Esophagus muscularis mucosa (tissue), 4 donors: ENCODE results near the gene PSENEN.

ENCODE experiments used
- EP300 ChIP-seq: sonication (generic); formaldehyde crosslinking; IDR thresholded peaks from one replicate; pipeline ENCODE4 v1.6.1; 2017; ENCODE audit warnings: antibody characterized with exemption
- POLR2AphosphoS5 ChIP-seq, 2 donors: sonication (generic); formaldehyde crosslinking; IDR thresholded peaks; one replicate each; pipeline ENCODE4 v1.6.1; 2017; ENCODE audit warnings: antibody characterized with exemption in 2 of 2
- TF ChIP-seq, protein P1 (sequence below), 3 experiments: fragments of 200-600 bp in 2 of 3; fragments of 450-650 bp in 1 of 3; sonication (generic) in 2 of 3; IDR thresholded peaks; one replicate each; pipeline ENCODE4 v1.5.1; 2017 to 2019; ENCODE audit warnings: antibody characterized with exemption in 3 of 3, mild to moderate bottlenecking in 2 of 3, moderate library complexity in 1 of 3

DNA sequence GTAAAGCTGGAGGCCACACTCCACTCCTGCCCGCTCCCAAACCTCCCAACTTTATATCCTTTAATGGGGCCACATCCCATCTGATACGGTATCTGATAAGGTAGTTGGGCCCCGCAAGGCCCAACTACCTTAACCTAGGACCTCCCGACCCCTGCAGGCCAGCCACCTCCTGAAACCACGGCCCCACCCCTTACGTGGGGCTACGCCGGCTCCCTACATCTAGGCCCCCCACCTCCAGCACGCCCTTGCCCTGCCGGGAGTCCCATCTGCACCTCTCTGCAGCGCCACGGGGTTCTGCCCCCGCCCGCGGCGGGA is 5.4 kb upstream of the PSENEN start:
- TF ChIP-seq, protein P1, sequence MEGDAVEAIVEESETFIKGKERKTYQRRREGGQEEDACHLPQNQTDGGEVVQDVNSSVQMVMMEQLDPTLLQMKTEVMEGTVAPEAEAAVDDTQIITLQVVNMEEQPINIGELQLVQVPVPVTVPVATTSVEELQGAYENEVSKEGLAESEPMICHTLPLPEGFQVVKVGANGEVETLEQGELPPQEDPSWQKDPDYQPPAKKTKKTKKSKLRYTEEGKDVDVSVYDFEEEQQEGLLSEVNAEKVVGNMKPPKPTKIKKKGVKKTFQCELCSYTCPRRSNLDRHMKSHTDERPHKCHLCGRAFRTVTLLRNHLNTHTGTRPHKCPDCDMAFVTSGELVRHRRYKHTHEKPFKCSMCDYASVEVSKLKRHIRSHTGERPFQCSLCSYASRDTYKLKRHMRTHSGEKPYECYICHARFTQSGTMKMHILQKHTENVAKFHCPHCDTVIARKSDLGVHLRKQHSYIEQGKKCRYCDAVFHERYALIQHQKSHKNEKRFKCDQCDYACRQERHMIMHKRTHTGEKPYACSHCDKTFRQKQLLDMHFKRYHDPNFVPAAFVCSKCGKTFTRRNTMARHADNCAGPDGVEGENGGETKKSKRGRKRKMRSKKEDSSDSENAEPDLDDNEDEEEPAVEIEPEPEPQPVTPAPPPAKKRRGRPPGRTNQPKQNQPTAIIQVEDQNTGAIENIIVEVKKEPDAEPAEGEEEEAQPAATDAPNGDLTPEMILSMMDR (IDR thresholded peaks at IDR 0.05) = no peak
- TF ChIP-seq EP300 = no peak
- no peak for TF ChIP-seq POLR2AphosphoS5 (IDR thresholded peaks at IDR 0.05)
